NT2/D1 (cell line): ENCODE measurements around the gene LPCAT3.

Experiments
- DNase-seq: peaks from one replicate; pipeline ENCODE4 v3.0.0-alpha.2; 2011; ENCODE audit warnings: low read depth, low spot score
- H3K27me3 ChIP-seq: 2 replicates; pipeline ENCODE4 v1.6.0; 2011; ENCODE audit warnings: mild to moderate bottlenecking; ENCODE audit not compliant: insufficient read length, insufficient read depth
- H3K36me3 ChIP-seq: 2 replicates; pipeline ENCODE4 v1.6.1; 2011; ENCODE audit warnings: mild to moderate bottlenecking, low read length, mixed read lengths; ENCODE audit not compliant: insufficient read depth, insufficient read length
- H3K4me1 ChIP-seq: 2 replicates; pipeline ENCODE4 v1.5.1; 2011; ENCODE audit not compliant: insufficient read depth, insufficient read length
- H3K4me3 ChIP-seq: 2 replicates; pipeline ENCODE4 v1.5.1; 2011; ENCODE audit warnings: low read depth; ENCODE audit not compliant: insufficient read length
- H3K9ac ChIP-seq: 2 replicates; pipeline ENCODE4 v1.6.0; 2011; ENCODE audit warnings: low read depth; ENCODE audit not compliant: insufficient read length
- H3K9me3 ChIP-seq: 2 replicates; pipeline ENCODE4 v1.5.1; 2011; ENCODE audit warnings: mild to moderate bottlenecking, low read length; ENCODE audit not compliant: insufficient read depth
- SUZ12 ChIP-seq: IDR thresholded peaks from 2 replicates; pipeline ENCODE4 v1.6.1; 2011; ENCODE audit not compliant: insufficient read length, insufficient read depth; ENCODE audit errors: extremely low read depth
- YY1 ChIP-seq: IDR thresholded peaks from 2 replicates; pipeline ENCODE4 v1.6.1; 2011; ENCODE audit not compliant: insufficient read length, insufficient read depth
- ZNF274 ChIP-seq: IDR thresholded peaks from 2 replicates; pipeline ENCODE4 v1.6.1; 2011; ENCODE audit warnings: mild to moderate bottlenecking, low read depth, low read length

Gene LPCAT3

DNA sequence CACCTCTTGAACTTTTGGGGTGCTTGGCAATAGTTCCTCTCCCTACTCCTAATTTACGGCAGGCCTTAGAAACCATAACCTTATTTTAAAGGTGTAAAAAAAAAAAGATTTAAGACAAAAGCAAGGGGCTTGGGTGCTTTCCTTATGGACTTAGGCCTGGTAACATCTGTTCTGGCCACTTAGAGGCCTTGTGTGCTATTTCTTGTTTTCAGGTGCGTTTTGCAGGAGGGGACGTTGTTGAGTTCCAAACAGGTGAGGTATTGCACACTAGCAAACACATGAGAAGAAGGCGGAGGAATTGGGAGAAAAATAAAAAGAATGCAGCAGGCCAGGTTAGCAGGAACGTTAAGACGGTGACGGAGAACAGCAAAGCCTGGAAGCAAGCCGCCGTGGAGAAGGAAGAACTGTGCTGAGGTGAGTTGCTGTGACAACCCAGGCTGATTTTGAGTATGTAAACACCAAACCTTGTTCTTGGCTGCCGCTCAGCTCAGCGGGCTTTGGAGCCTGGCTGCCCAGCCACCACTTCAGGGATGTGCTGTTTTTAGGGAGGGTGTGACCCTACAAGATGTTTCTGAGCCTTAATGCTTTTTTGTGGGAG is 30.2 kb downstream of the LPCAT3 start:
- H3K9ac ChIP-seq = no peak overlapping the region
- peaks cover 3% of the 10 kb centered on the region for H3K4me1 ChIP-seq
- TF ChIP-seq SUZ12 (no peak), YY1 (no peak), ZNF274 (no peak)
- no peak for DNase-seq
- H3K4me3 ChIP-seq = no peak overlapping the region
- H3K27me3 ChIP-seq = no peaks in the 10 kb centered on the region
- H3K36me3 ChIP-seq = peaks cover 73% of the 10 kb centered on the region
- H3K9me3 ChIP-seq = no peaks in the 10 kb centered on the region

DNA sequence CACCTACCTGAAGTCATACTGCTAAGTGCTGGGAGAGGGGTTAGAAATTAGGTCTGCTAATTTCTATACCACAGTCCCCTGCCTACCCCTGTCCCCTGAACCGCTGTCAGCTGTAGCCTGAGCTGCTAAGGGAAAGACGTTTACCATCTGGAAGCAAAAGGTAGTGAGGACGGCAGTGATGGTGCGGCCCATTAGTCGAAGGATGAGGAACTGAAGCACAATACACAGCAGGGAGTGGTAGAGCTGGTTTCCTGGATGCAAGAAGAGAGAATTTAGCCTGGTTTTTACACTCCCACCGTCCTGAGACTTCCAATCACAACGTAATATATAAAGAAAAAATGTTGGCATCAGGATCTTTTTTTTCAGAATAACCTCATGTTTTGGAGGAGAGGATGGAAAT is 35.7 kb downstream of the LPCAT3 start:
- Histone ChIP-seq H3K9ac (no peak overlapping the region), H3K4me1 (no peaks in the 10 kb centered on the region), H3K36me3 (peaks cover 90% of the 10 kb centered on the region), H3K4me3 (no peak overlapping the region), H3K9me3 (no peaks in the 10 kb centered on the region), H3K27me3 (no peaks in the 10 kb centered on the region)
- no peak for DNase-seq
- no peak for TF ChIP-seq SUZ12
- no peak for TF ChIP-seq YY1
- no peak for TF ChIP-seq ZNF274

DNA sequence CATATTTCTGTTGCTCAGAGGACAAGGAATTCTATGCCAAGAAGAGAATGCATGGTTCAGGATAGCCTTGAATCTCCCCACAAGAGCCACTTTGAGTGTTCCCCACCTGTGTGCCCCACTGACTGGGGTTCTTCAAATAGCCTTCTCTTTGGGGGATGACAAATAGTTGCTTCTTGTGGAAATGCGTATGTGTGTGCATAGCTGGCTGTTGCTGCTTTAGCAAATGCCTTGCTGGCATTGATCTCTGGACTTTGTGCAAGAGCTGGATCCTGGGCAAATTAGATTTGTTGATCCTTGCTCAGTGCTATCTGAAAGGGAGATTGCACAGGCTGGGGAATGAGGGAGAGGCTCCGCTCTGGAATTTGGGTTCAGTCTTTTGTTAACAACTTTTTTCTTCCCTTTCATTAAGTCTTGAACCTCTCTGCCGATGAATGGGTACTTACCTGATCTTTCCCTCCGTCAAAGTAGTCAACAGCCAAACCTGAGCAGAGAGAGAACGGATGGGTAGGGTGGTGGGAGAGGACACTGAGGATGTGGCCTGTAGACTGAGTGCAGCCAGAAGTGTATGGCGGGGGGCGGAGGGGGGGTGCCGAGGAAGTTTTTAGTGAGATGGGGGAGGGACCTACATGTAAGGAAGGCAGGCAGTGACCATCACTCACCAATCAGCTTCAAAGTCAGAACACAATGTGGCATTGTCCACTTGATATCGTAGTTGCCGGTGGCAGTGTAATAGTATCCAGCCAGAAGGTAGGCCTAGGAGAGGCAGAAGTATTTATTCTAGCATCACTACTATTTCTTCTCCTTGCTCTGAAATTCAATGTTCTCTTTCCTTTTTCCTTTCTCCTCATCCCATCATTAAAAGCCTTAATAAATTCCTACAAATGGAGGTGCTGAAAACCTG is 36.9 kb downstream of the LPCAT3 start:
- no peak overlapping the region for H3K4me3 ChIP-seq
- H3K9me3 ChIP-seq = no peaks in the 10 kb centered on the region
- H3K36me3 ChIP-seq = peaks cover 92% of the 10 kb centered on the region
- no peak overlapping the region for H3K9ac ChIP-seq
- TF ChIP-seq SUZ12 (no peak), ZNF274 (no peak), YY1 (no peak)
- H3K4me1 ChIP-seq = no peaks in the 10 kb centered on the region
- no peaks in the 10 kb centered on the region for H3K27me3 ChIP-seq
- no peak for DNase-seq

DNA sequence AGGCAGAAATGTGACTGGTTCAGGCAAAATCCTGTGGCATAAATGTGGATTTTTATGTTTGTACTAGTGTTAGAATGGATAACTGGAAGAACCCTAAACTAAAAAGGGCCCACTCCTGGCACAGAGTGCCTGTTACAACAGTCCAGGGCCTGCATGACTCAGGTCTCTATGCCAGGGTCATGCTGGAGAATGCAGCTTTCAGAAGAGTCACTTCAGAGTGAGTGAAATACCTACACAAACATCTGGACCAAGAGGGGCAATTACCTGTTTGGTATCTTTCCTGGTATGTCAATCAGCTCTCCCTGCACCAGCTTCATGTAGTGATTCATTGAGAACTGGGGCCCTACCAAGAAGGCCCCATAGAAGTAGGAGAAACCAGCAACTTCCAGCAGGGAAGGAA is 37.5 kb downstream of the LPCAT3 start:
- Histone ChIP-seq H3K36me3 (peaks cover 94% of the 10 kb centered on the region), H3K27me3 (no peaks in the 10 kb centered on the region), H3K4me1 (no peaks in the 10 kb centered on the region), H3K9ac (no peak overlapping the region), H3K9me3 (no peaks in the 10 kb centered on the region), H3K4me3 (no peak overlapping the region)
- no peak for DNase-seq
- TF ChIP-seq SUZ12 (no peak), YY1 (no peak), ZNF274 (no peak)

DNA sequence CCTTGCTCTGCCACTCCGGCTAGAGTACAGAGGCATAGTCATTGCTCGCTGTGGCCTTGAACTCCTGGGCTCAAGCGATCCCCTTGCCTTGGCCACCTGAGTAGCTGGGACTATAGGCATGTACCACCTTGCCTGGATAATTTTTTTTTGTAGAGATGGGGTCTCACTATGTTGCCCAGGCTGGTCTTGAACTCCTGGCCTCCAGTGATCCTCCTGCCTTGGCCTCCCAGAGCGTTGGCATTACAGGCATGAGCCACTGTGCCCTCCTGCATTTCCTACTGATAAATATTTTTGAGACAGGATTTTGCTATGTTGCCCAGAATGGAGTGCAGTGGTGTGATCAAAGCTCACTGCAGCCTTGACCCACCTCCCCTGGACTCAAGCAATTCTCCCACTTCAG is 38.2 kb downstream of the LPCAT3 start:
- no peak overlapping the region for H3K4me3 ChIP-seq
- no peak for DNase-seq
- no peaks in the 10 kb centered on the region for H3K9me3 ChIP-seq
- no peaks in the 10 kb centered on the region for H3K4me1 ChIP-seq
- no peak for TF ChIP-seq ZNF274
- TF ChIP-seq YY1 = no peak
- no peak for TF ChIP-seq SUZ12
- H3K36me3 ChIP-seq = peaks cover 97% of the 10 kb centered on the region
- no peaks in the 10 kb centered on the region for H3K27me3 ChIP-seq
- H3K9ac ChIP-seq = no peak overlapping the region

DNA sequence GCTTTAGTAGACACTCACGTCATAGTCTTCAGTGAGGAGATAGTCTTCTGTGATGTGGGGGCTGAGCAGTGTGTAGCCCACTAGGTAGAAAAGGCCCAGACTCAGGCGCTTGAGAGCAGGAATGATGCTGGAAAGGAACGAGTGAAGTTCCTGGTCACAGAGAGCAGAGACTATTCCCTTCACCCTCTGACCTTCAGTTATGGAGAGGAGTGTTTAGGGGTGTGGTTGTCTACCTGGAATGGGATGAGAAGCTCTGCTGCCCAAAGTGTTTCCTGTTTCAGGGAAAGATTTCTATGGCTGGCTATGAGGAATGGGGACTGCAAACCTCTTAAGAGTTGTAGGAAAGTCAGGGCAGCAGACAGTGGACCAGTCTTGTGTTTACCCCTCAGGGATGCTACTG is 38.8 kb downstream of the LPCAT3 start:
- Histone ChIP-seq H3K9me3 (no peaks in the 10 kb centered on the region), H3K4me1 (no peaks in the 10 kb centered on the region), H3K9ac (no peak overlapping the region), H3K27me3 (no peaks in the 10 kb centered on the region), H3K36me3 (peaks cover 100% of the 10 kb centered on the region), H3K4me3 (no peak overlapping the region)
- DNase-seq = no peak
- TF ChIP-seq YY1 (no peak), ZNF274 (no peak), SUZ12 (no peak)

DNA sequence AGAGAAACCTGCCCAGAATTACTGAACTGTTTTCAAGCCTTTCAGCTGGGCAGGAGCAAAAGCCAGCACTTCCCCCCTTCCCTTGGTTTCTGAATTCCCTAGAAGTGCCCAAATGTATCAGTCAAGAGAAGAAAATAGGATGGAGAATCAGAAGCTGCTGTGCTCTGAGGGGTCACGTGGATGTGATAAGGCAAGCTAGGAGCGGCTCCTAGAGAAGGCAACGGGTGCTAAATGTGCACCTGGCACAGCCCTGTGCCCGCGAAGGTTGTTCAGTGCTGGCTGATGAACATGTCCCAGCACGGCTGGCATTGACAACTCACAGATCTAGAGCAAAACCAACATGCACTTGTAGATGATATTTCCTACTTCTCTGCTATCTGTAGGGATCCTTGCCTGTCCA is 39.3 kb downstream of the LPCAT3 start:
- DNase-seq = no peak
- no peak for TF ChIP-seq ZNF274
- TF ChIP-seq SUZ12 = no peak
- TF ChIP-seq YY1 = no peak
- Histone ChIP-seq H3K9me3 (no peaks in the 10 kb centered on the region), H3K9ac (no peak overlapping the region), H3K36me3 (peaks cover 100% of the 10 kb centered on the region), H3K27me3 (no peaks in the 10 kb centered on the region), H3K4me1 (no peaks in the 10 kb centered on the region), H3K4me3 (no peak overlapping the region)
